SJSA1 (cell line): ENCODE measurements around the gene TRIM16. TPM values are rescaled to one million over a fixed set of nuclear protein-coding genes. Genes with fewer than 3 reads are reported as not detected.
"Not testable (repeated sequence)": the region's sequence is repeated elsewhere in the genome, so short reads cannot be mapped to it uniquely, and the experiment has no call there.

ENCODE experiments used
- DNase-seq, 2 experiments: peaks; one replicate each; pipeline ENCODE4 v3.0.0-alpha.2; 2015 to 2020; ENCODE audit warnings: low spot score in 2 of 2, low read depth in 1 of 2
- H3K27ac ChIP-seq: fragments of 250-450 bp; sonication (Bioruptor Pico); 2 replicates; pipeline ENCODE4 v1.5.1; 2020; ENCODE audit warnings: mild to moderate bottlenecking, moderate library complexity
- H3K27me3 ChIP-seq: fragments of 250-450 bp; sonication (Bioruptor Pico); replicated peaks from 2 replicates; pipeline ENCODE4 v1.5.1; 2020; ENCODE audit warnings: mild to moderate bottlenecking, moderate library complexity
- H3K36me3 ChIP-seq: fragments of 250-450 bp; sonication (Bioruptor Pico); 2 replicates; pipeline ENCODE4 v1.5.1; 2020; ENCODE audit warnings: mild to moderate bottlenecking
- H3K4me1 ChIP-seq: fragments of 250-450 bp; sonication (Bioruptor Pico); replicated peaks from 2 replicates; pipeline ENCODE4 v1.6.1; 2021; ENCODE audit warnings: mild to moderate bottlenecking
- H3K4me3 ChIP-seq: fragments of 250-450 bp; sonication (Bioruptor Pico); 2 replicates; pipeline ENCODE4 v1.5.1; 2020; ENCODE audit warnings: mild to moderate bottlenecking
- H3K9me3 ChIP-seq: fragments of 250-450 bp; sonication (Bioruptor Pico); replicated peaks from 2 replicates; pipeline ENCODE4 v1.5.1; 2020; ENCODE audit warnings: mild to moderate bottlenecking
- total RNA-seq: library from RNA; depleted of rRNA; stranded (reverse); fragments of >200 nt; shearing (Covaris generic); gene quantifications from 2 replicates; pipeline ENCODE4 v1.2.3, GENCODE V29; 2014

Gene TRIM16
- total RNA-seq, 1 experiment from 2014 or later: 111 TPM

DNA sequence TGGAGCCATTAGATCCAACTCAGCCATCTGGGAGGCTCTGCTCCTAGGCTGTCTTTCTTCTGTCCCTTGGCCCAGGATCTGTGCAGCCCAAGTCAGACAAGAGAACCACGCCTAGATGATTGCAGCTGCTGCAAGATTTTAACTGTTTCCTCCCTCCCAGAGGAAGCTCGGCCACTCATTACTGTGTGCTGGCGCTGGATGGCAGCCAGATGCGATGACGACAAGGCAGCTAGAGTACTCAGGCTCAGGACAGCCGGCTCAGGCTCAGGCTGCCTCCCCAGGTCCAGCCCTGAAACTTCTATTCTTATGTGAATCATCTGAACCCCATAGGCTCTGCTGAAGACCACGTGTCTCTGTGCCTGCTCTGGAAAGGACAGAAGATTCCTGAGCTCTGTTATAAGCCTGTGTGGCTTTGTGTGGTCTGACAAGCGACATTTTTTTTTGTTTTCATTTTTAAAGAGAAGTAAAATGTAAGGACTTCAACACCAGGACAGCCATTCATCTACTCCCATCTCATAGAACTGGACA is 32.5 kb downstream of the TRIM16 start:
- peaks cover 15% of the 10 kb centered on the region for H3K36me3 ChIP-seq
- peaks cover 56% of the 10 kb centered on the region for H3K4me1 ChIP-seq
- H3K27me3 ChIP-seq: no peaks in the 10 kb centered on the region
- no peaks in the 10 kb centered on the region for H3K9me3 ChIP-seq
- H3K27ac ChIP-seq: peak overlapping the region; percentile 67
- H3K4me3 ChIP-seq: peak overlapping the region; percentile 49
- peak; percentile 95 to 98 for DNase-seq

DNA sequence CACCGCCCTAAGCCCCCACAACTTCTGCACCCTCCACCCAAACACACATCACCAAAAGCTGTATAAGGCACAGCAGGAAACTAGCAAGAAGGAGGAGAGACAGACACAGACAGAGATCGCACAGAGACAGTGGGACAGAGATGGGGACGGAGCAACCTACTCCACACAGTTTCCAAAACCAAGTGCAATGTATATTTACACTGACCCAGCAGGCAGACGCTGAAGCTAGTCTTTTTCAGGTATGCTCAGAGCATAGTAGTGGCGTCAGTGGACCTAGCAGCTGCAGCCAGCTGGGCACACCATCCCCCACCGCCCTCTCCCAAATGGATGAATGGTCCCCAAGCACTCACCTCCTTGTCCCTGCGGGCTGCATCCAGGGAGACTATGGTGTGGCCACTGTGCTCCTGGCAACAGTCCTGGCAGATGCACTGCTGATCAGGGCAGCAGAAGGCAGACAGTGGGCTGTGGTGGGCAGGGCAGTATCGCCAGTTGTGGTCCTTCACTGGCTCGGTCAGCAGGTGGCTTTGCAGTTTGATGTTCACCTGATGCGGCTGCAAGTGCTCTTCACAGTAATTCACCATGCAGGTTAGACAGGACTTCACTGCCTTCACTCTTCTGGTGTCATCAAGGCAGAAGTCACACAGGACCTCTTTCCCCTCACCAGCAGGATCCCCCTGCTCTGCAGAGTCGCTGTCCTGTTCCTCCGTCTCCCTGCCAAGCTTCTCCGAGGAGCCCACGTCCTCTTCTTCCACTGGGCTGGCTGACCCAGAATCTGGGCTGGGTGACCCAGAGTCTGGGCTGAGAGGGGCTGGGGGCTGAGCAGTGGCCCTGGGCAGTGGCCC is 33.1 kb downstream of the TRIM16 start:
- H3K4me1 ChIP-seq: peaks cover 55% of the 10 kb centered on the region
- no peaks in the 10 kb centered on the region for H3K27me3 ChIP-seq
- no peaks in the 10 kb centered on the region for H3K9me3 ChIP-seq
- H3K36me3 ChIP-seq: peaks cover 15% of the 10 kb centered on the region
- H3K4me3 ChIP-seq: peak overlapping the region; percentile 49
- no peak for DNase-seq
- peak overlapping the region; percentile 51 for H3K27ac ChIP-seq

DNA sequence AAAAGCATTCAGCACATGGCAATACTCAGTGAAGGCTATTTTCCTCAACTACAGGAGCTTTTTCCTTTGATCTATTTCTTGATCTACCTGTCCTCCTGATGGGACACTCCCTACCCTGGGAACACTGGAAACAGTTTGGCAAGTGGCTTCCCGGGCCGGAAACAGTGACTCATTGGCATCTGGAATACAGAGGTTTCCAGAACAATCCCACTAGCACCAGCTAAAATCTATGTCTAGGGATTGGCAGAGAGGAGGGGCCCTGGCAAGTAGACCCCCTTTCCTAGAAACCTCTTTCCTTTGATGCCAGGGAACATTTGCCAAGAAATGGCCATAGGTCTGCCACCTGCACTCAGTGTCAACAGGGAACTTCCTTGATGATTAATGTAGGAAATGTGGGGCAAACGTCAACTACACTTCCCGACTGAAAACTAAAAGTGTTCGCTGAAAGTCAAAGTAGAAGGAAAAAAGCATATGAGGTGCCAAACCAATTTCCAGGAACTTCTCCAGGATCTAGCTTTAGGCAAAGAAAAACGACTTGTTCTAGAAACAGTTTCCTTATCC is 34.2 kb downstream of the TRIM16 start:
- H3K36me3 ChIP-seq: peaks cover 15% of the 10 kb centered on the region
- H3K4me3 ChIP-seq: peak overlapping the region; percentile 49
- peak; percentile 32 to 48 for DNase-seq
- no peaks in the 10 kb centered on the region for H3K27me3 ChIP-seq
- peaks cover 49% of the 10 kb centered on the region for H3K4me1 ChIP-seq
- H3K27ac ChIP-seq: peak overlapping the region; percentile 45
- no peaks in the 10 kb centered on the region for H3K9me3 ChIP-seq

DNA sequence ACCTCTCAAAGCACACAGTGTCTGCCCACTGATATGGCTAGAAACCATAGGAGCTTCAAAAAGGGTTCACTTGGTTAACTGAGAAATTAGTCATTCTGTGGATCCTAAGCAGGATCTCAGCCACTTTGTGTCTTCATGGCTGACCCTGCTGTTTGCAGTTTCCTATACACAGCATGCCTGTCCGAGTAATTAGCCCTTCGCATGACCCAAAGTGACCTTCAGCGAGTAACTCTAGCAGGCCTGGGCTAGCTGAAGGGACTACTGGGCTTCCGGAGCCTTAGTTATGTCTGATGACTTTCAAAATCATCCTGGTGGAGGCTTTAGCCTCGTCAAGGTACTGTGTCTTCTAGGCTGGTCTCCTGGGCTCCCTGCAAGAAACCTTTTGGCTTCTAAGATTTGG is 35.7 kb downstream of the TRIM16 start:
- DNase-seq: no peak
- Histone ChIP-seq H3K9me3 (no peaks in the 10 kb centered on the region), H3K27ac (no peak overlapping the region), H3K4me1 (peaks cover 34% of the 10 kb centered on the region), H3K4me3 (peak overlapping the region; percentile 7; the same call in 1 of the 2 replicates), H3K27me3 (no peaks in the 10 kb centered on the region), H3K36me3 (peaks cover 15% of the 10 kb centered on the region)

DNA sequence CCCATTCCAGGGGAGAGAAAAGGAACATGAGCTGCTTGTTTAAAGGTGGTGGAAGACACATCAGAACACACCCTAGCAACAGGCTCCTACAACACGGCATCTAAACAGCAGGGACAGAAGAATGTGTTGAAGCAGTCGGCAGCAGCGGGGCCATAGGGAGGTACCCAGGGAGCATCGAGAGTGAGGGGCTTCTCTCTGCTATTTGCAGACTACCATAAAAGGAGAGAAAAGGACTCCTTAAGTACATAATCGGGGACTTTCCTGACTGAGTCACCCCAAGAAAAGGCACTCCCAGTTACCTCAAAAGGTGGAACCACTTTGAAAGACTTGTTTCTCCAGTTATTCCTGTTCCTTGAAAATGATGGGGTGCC is 38.2 kb downstream of the TRIM16 start:
- not testable (repeated sequence) for H3K4me3 ChIP-seq, H3K27me3 ChIP-seq, H3K9me3 ChIP-seq
- DNase-seq: peak in 1 of 2 experiments; percentile 41
- H3K36me3 ChIP-seq: peaks cover 22% of the 10 kb centered on the region
- H3K27ac ChIP-seq: peak overlapping the region; percentile 52
- peaks cover 30% of the 10 kb centered on the region for H3K4me1 ChIP-seq

DNA sequence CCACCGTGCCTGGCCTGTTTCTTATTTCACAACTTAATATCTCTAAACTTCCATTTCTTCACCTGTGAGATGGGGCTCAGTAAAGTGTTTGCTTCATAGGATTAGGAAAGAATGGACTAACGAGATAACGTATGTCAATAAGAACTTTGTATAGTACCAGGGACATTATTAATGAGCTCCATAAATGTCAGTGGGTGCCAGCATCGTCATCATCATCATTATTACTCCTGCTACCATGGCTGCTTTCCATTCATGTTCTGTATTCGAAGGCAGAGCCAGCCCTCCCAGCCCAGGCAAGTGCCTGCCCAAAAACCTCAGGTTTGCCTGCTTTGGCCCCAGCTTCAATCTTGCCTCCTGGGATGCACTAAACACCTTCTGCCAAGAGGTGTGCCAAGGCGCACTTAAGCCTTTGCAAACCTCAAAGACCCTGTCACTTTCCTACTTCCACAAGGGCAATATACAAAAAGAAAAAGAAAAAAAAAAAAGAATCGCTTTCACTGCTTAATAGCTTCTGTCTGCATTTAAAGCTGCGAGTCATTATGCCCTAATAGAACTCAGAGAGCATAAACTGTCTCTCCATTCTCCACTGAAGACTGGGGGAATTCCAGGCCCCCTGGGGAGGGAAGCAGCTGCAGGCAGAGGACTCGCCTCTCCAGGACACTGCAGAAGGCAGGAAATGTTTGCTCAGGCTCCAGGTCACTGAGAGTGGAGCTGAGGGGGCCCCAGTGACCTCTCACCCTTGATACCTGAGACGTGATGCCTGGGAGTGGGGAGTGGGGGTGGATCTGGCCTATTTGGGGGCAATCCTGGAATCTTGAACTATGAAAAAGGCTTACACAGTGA is 38.8 kb downstream of the TRIM16 start:
- Histone ChIP-seq H3K4me1 (peaks cover 30% of the 10 kb centered on the region), H3K27ac (peak overlapping the region; percentile 52), H3K36me3 (peaks cover 22% of the 10 kb centered on the region)
- H3K9me3 ChIP-seq, H3K27me3 ChIP-seq, H3K4me3 ChIP-seq: not testable (repeated sequence)
- peak; percentile 57 to 65 for DNase-seq

DNA sequence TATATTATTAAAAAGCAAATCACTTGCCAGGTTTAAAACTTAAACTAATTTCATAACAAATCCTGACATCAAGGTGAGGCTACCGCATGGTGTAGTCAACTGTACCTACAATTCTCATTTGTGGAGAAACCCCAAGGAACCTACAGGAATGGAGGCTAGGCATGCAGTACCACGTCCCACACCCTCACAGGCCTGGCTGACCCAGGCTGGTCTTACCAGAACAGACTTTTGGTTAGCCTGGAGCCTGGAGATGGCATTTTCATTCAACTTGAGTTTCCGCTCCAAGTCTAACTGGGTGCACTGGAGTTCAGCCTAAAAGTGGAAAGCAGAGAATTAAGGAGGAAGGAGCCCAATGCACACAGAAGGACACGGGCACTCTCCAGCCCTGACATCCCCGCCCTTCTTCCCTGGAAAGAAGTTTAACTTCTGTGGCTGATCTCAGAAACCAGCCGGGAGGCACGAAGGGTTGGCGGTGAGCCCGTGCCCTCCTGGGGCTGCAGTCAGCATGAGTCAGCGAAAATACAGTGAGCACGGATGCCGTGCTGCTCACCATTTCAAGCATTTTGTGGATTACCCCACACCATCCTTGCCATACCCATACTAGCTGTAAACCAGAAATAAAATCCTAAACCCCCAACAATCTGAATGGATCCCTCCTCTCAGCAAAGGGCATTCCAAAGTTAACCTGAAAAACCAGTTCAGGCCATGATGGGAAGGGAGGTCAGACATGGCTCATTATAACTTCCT is 41.4 kb downstream of the TRIM16 start:
- not testable (repeated sequence) for DNase-seq, H3K36me3 ChIP-seq, H3K4me3 ChIP-seq, H3K9me3 ChIP-seq, H3K27me3 ChIP-seq, H3K4me1 ChIP-seq
- H3K27ac ChIP-seq: peak overlapping the region; percentile 90

DNA sequence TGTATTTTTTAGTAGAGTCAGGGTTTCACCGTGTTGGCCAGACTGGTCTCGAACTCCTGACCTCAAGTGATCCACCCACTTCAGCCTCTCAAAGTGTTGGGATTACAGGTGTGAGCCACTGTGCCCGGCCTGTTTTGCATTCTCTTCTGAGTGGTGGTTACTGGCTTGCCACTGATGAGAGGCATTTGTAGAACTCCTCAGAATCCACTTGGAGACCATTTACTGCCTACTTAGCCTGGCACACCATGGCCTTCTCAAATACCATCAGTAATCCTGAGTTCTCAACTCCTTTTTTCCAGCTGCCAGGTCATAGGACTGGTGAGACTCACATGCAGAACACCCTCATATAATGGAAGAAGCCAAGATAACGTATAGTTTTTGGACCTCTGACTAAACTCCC is 42.1 kb downstream of the TRIM16 start:
- not testable (repeated sequence) for H3K9me3 ChIP-seq, H3K36me3 ChIP-seq, H3K4me3 ChIP-seq, H3K4me1 ChIP-seq, H3K27me3 ChIP-seq, H3K27ac ChIP-seq, DNase-seq

DNA sequence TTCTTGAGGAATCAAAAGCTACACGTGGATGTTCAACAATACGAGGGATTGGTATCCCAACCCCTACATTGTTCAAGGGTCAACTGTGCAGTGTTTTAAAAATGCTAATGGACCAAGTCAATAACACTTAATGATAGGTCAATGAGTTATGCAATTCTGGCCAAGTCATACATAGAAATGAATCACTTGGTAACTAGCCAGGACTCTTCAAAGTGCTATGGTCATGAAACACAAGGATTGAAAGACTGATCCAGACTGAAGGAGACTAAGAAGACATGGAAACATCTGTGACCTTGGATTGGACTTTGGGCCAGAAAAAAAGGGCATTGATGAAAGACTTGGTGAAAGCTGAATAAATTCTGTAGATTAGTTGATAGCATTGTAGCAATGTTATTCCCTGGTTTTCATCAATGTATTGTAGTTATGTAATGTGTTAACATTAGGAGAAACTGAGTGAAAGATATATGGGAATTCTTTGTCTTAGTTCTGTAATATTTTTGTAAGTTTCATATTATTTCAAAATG is 53.1 kb downstream of the TRIM16 start:
- not testable (repeated sequence) for DNase-seq, H3K36me3 ChIP-seq, H3K27me3 ChIP-seq, H3K4me1 ChIP-seq, H3K27ac ChIP-seq, H3K9me3 ChIP-seq, H3K4me3 ChIP-seq

DNA sequence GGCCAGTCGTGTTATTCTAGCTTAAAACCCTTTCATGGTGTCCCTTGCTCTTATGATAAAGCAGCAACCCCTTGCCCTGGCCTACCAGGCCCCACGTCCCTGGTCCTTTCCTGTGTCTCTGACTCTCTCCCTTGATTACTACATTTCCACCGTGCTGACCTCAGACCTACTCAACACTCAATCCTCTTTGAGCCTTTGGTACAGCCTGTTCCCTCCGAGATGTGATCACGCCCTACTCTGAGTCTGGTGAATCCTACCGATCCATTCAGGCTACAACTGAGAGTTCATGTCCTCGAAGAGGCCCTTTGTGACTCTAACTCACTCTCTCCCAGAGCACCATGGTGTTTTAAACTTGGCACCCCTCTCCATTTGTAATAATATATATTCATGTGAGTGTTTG is 54.1 kb downstream of the TRIM16 start:
- not testable (repeated sequence) for H3K9me3 ChIP-seq, H3K36me3 ChIP-seq, H3K4me1 ChIP-seq, DNase-seq, H3K4me3 ChIP-seq, H3K27me3 ChIP-seq, H3K27ac ChIP-seq

DNA sequence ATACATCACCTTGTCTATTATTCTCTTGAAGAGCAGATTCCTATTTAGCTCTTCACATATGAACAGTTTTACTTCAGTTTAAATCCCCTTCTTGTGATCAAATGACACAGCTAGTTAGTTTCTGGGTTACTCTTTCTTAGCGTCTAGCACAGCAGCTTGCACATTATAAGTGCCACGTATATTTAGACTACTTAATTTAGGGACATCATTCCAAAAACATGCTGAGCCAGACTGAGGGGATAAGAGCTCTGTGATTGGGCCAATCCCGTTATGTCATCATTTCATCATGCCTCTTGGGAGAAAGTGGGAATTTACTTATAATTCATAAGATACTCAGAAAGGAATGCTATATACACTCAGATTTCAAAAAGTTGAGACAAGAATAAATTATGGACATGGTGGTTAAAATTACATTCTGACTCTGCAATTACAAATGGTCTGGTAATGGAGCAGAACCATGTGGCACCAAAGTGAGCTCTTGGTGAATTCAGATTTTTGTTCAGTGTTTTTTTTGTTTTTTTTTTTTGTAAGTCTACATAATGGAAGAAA is 60.4 kb downstream of the TRIM16 start:
- not testable (repeated sequence) for H3K36me3 ChIP-seq, DNase-seq, H3K27ac ChIP-seq, H3K9me3 ChIP-seq, H3K4me3 ChIP-seq, H3K27me3 ChIP-seq, H3K4me1 ChIP-seq

DNA sequence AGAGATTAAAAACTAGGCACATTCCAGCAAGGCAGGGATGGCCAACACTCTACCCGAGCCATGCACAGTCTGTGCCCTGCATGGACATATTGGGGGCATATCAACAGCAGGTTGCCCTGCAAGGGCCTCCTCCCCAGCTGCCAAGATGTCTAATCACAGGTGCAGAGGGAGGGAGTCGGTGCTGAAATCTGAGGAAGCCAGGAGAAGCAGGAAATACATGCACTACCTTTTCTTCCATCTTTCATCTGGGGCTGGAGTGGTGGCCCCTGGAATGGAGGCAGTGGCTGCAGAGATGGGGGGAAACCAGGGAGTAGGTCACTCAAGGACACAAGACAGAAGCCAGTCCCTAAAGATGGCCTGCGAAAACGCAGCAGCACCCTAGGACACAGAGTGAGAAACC is 60.9 kb downstream of the TRIM16 start:
- not testable (repeated sequence) for H3K4me1 ChIP-seq, DNase-seq, H3K4me3 ChIP-seq, H3K27me3 ChIP-seq, H3K9me3 ChIP-seq, H3K36me3 ChIP-seq, H3K27ac ChIP-seq

DNA sequence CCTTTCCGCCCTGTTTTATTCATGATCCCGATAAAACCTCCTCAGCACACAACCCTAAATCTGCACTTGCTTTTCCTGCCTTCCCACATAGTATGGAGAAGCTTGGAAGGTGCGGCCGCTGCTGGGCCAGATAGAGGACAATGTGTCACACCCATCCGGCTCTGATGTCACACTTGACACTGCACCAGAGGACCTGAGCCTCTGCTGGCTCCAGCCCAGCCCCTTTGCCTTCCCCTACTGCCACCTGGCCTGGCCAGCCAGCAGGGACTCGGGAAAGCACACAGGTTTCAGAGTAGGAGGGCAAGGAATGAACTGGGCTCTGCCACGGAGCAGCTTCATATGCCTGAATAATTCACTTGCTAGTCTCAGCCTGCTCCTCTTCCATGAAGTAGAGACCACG is 62.0 kb downstream of the TRIM16 start:
- DNase-seq, H3K27me3 ChIP-seq, H3K36me3 ChIP-seq, H3K4me3 ChIP-seq, H3K4me1 ChIP-seq, H3K27ac ChIP-seq, H3K9me3 ChIP-seq: not testable (repeated sequence)
